H1 (cell line): Measurements from ENCODE around the gene SNX32. TPM values are rescaled to one million over a fixed set of nuclear protein-coding genes. Genes with fewer than 3 reads are reported as not detected.

Experiments
- CTCF ChIA-PET: fragments of 300-600 bp; sonication (Branson Sonifier 250); formaldehyde crosslinking; loops from one replicate; lab custom pipeline; 2021; ENCODE audit not compliant: partially characterized antibody; lab: Charles Lee
- POLR2A ChIA-PET: fragments of 300-600 bp; sonication (Branson Sonifier 250); formaldehyde crosslinking; loops from one replicate; lab custom pipeline; 2021; ENCODE audit warnings: inconsistent platforms; ENCODE audit not compliant: partially characterized antibody; lab: Charles Lee
- DNase-seq, 2 experiments: peaks; one replicate each; pipeline versions ENCODE4 v3.0.0 to v3.0.0-alpha.2; 2010 to 2022; ENCODE audit warnings: low spot score in 2 of 2, low read depth in 1 of 2, mixed read lengths in 1 of 2
- FAIRE-seq: peaks from 2 replicates; lab custom pipeline; 2011; peaks lifted over from hg19 to GRCh38; lab: Jason Lieb, UNC
- H2AFZ ChIP-seq: 2 replicates; pipeline ENCODE4 v1.8.1; 2012; ENCODE audit warnings: low read length, inconsistent platforms
- H2AK5ac ChIP-seq: 2 replicates; pipeline ENCODE4 v1.6.1; 2013; ENCODE audit warnings: low read depth, low read length
- H2BK120ac ChIP-seq: replicated peaks from 2 replicates; pipeline ENCODE3; 2013; ENCODE audit warnings: low read depth, low read length, inconsistent platforms
- H2BK12ac ChIP-seq: 2 replicates; pipeline ENCODE4 v1.6.1; 2013; ENCODE audit warnings: low read depth, low read length
- H2BK15ac ChIP-seq: 2 replicates; pipeline ENCODE4 v1.6.1; 2013; ENCODE audit warnings: low read length
- H2BK20ac ChIP-seq: 2 replicates; pipeline ENCODE4 v1.6.1; 2013; ENCODE audit warnings: low read length
- H2BK5ac ChIP-seq: 2 replicates; pipeline ENCODE4 v1.6.1; 2013; ENCODE audit warnings: low read depth, low read length
- H3K14ac ChIP-seq: 2 replicates; pipeline ENCODE4 v1.6.1; 2013; ENCODE audit warnings: inconsistent platforms; ENCODE audit not compliant: insufficient read length
- H3K18ac ChIP-seq: 2 replicates; pipeline ENCODE4 v1.6.1; 2013; ENCODE audit warnings: low read length; ENCODE audit errors: extremely low read depth
- H3K23ac ChIP-seq: 2 replicates; pipeline ENCODE4 v1.6.1; 2013; ENCODE audit warnings: inconsistent platforms; ENCODE audit not compliant: insufficient read length
- H3K23me2 ChIP-seq: 2 replicates; pipeline ENCODE4 v1.6.1; 2013; ENCODE audit warnings: low read depth, low read length
- H3K27ac ChIP-seq: 2 replicates; pipeline ENCODE4 v1.6.1; 2011; ENCODE audit warnings: low read depth, low read length, inconsistent platforms
- H3K27me3 ChIP-seq, 4 experiments: replicated peaks in 1 of 4; 1 replicate in 1 of 4; 2 replicates in 3 of 4; pipeline versions ENCODE4 v1.6.1 to v1.8.1; 2011 to 2013; ENCODE audit warnings: low read length in 3 of 4, mild to moderate bottlenecking in 3 of 4, inconsistent platforms in 2 of 4, mixed read lengths in 2 of 4, moderate library complexity in 1 of 4; ENCODE audit not compliant: control insufficient read depth in 3 of 4, insufficient read depth in 3 of 4; ENCODE audit errors: extremely low read depth in 1 of 4
- H3K36me3 ChIP-seq, 4 experiments: 2 replicates each; pipeline versions ENCODE4 v1.6.1 to v1.8.1; 2011 to 2013; ENCODE audit warnings: mild to moderate bottlenecking in 4 of 4, low read length in 3 of 4, moderate library complexity in 2 of 4, control low read depth in 1 of 4, inconsistent platforms in 1 of 4; ENCODE audit not compliant: insufficient read depth in 4 of 4, control insufficient read depth in 2 of 4
- H3K4ac ChIP-seq: replicated peaks from 2 replicates; pipeline ENCODE3; 2013; ENCODE audit warnings: low read length, low read depth, mixed read lengths, inconsistent platforms; ENCODE audit not compliant: insufficient read length
- H3K4me1 ChIP-seq, 4 experiments: replicated peaks in 1 of 4; 1 replicate in 1 of 4; 2 replicates in 3 of 4; pipeline versions ENCODE4 v1.6.1 to v1.8.1; 2011 to 2013; ENCODE audit warnings: low read length in 3 of 4, inconsistent platforms in 2 of 4, mixed read lengths in 1 of 4; ENCODE audit not compliant: insufficient read depth in 4 of 4, control insufficient read depth in 3 of 4
- H3K4me2 ChIP-seq, 2 experiments: 2 replicates each; pipeline versions ENCODE4 v1.6.1 to v1.8.1; 2011 to 2013; ENCODE audit warnings: low read depth in 2 of 2, low read length in 2 of 2, control low read depth in 1 of 2, inconsistent platforms in 1 of 2, mild to moderate bottlenecking in 1 of 2; ENCODE audit not compliant: insufficient read depth in 1 of 2
- H3K4me3 ChIP-seq, 4 experiments: fragments of 200-600, 300-600 bp in 1 of 4; sonication (generic), shearing (Covaris generic), sonication (Bioruptor Twin) in 1 of 4; 2 replicates each; pipeline versions ENCODE4 v1.5.1 to v1.8.1; 2011 to 2016; ENCODE audit warnings: low read length in 4 of 4, low read depth in 3 of 4, control low read depth in 2 of 4, inconsistent platforms in 2 of 4, mild to moderate bottlenecking in 2 of 4, mixed read lengths in 1 of 4, moderate library complexity in 1 of 4; ENCODE audit not compliant: insufficient read depth in 2 of 4; ENCODE audit errors: extremely low read depth in 1 of 4
- H3K56ac ChIP-seq: replicated peaks from 2 replicates; pipeline ENCODE3; 2013; ENCODE audit warnings: low read depth, mild to moderate bottlenecking, mixed read lengths, low read length, inconsistent platforms; ENCODE audit not compliant: insufficient read length
- H3K79me1 ChIP-seq: 2 replicates; pipeline ENCODE4 v1.6.1; 2013; ENCODE audit warnings: low read depth, low read length, control low read depth
- H3K79me2 ChIP-seq, 2 experiments: 2 replicates each; pipeline versions ENCODE4 v1.6.1 to v1.8.1; 2012 to 2013; ENCODE audit warnings: low read length in 2 of 2, mild to moderate bottlenecking in 2 of 2, inconsistent platforms in 1 of 2; ENCODE audit not compliant: insufficient read depth in 2 of 2, control insufficient read depth in 1 of 2
- H3K9ac ChIP-seq, 4 experiments: replicated peaks in 1 of 4; 1 replicate in 1 of 4; 2 replicates in 3 of 4; pipeline versions ENCODE4 v1.6.1 to v1.8.1; 2011 to 2013; ENCODE audit warnings: low read depth in 3 of 4, low read length in 3 of 4, control low read depth in 2 of 4, mild to moderate bottlenecking in 2 of 4, moderate library complexity in 2 of 4, inconsistent platforms in 1 of 4; ENCODE audit errors: extremely low read depth in 1 of 4
- H3K9me3 ChIP-seq, 2 experiments: 2 replicates each; pipeline versions ENCODE4 v1.6.1 to v1.8.1; 2012 to 2013; ENCODE audit warnings: mild to moderate bottlenecking in 2 of 2, moderate library complexity in 2 of 2, control low read depth in 1 of 2, inconsistent platforms in 1 of 2, low read depth in 1 of 2, low read length in 1 of 2, mixed read lengths in 1 of 2; ENCODE audit not compliant: insufficient read depth in 2 of 2
- H4K20me1 ChIP-seq, 2 experiments: replicated peaks in 1 of 2; 2 replicates each; pipeline versions ENCODE3 to v1.8.1; 2011 to 2013; ENCODE audit warnings: inconsistent platforms in 2 of 2, low read length in 2 of 2, mild to moderate bottlenecking in 1 of 2; ENCODE audit not compliant: insufficient read depth in 2 of 2, control insufficient read depth in 1 of 2
- H4K5ac ChIP-seq: 2 replicates; pipeline ENCODE4 v1.6.1; 2013; ENCODE audit warnings: low read length, low read depth, mixed read lengths, inconsistent platforms; ENCODE audit not compliant: insufficient read length
- H4K8ac ChIP-seq: 2 replicates; pipeline ENCODE4 v1.8.0; 2013; ENCODE audit warnings: mild to moderate bottlenecking, moderate library complexity, low read length, inconsistent platforms; ENCODE audit not compliant: insufficient read depth; ENCODE audit errors: extremely low read depth
- H4K91ac ChIP-seq: replicated peaks from 2 replicates; pipeline ENCODE3; 2013; ENCODE audit warnings: low read length, mixed read lengths, inconsistent platforms; ENCODE audit not compliant: insufficient read length
- KDM4A ChIP-seq: IDR thresholded peaks from one replicate; pipeline ENCODE4 v1.7.1; 2012; ENCODE audit warnings: low read depth, mild to moderate bottlenecking, moderate library complexity, low read length, inconsistent platforms; ENCODE audit not compliant: severe bottlenecking
- NANOG ChIP-seq: IDR thresholded peaks from 2 replicates; pipeline ENCODE4 v1.6.1; 2011; ENCODE audit warnings: low read length, low read depth, mild to moderate bottlenecking, inconsistent platforms; ENCODE audit not compliant: insufficient read depth, poor library complexity, severe bottlenecking
- RNF2 ChIP-seq: fragments of 200-900, 300-1000 bp; sonication (generic); IDR thresholded peaks from 2 replicates; pipeline ENCODE4 v1.7.1; 2016; ENCODE audit warnings: borderline replicate concordance, low read depth, mild to moderate bottlenecking, antibody characterized with exemption, low read length; ENCODE audit not compliant: poor library complexity, severe bottlenecking; ENCODE audit errors: missing control alignments
- TBP ChIP-seq: IDR thresholded peaks from 2 replicates; pipeline ENCODE4 v1.6.1; 2011; ENCODE audit warnings: low read depth, low read length, improper control_type of control experiment
- WGBS, 2 experiments: shearing (Covaris generic) in 1 of 2; methylation state at CpG; one replicate each; pipeline versions ENCODE4 v1.1.6 to v1.1.7; 2013 to 2015; ENCODE audit warnings: low lambda C conversion rate in 2 of 2, mixed read lengths in 2 of 2, inconsistent platforms in 1 of 2, low coverage in 1 of 2, missing lambda C conversion rate in 1 of 2; ENCODE audit not compliant: insufficient replicate concordance in 2 of 2, insufficient coverage in 1 of 2, insufficient read length in 1 of 2; ENCODE audit errors: extremely low coverage in 1 of 2, missing lambda C conversion rate in 1 of 2; 5-methylcytosine and 5-hydroxymethylcytosine counted together
- polyA plus RNA-seq, 7 experiments: library from polyadenylated mRNA; depleted of rRNA in 3 of 7; stranded (reverse) in 5 of 7; unstranded in 2 of 7; fragments of >200 nt in 5 of 7; fragments of 200-250 nt in 2 of 7; gene quantifications; 1 replicate in 5 of 7; 2 replicates in 1 of 7; 4 replicates in 1 of 7; pipeline versions ENCODE4 v1.2.1 to v1.2.3, GENCODE V29; 2011 to 2013; ENCODE audit warnings: missing spikeins in 2 of 7, mixed read lengths in 2 of 7
- total RNA-seq: library from RNA; stranded (reverse); fragmentation: NEBNext Ultra II Directional; extraction: Animal tissue kit (Norgen Biotek cat#: 25700); gene quantifications from 2 replicates; pipeline ENCODE4 v1.2.1, GENCODE V29; 2021

The SNX32 gene
- total and polyA plus RNA-seq, 2 of the 8 experiments (the other 6 are each of a cell fraction or from before 2014, with no cell fraction given), result 0.76 to 2.2 TPM

DNA sequence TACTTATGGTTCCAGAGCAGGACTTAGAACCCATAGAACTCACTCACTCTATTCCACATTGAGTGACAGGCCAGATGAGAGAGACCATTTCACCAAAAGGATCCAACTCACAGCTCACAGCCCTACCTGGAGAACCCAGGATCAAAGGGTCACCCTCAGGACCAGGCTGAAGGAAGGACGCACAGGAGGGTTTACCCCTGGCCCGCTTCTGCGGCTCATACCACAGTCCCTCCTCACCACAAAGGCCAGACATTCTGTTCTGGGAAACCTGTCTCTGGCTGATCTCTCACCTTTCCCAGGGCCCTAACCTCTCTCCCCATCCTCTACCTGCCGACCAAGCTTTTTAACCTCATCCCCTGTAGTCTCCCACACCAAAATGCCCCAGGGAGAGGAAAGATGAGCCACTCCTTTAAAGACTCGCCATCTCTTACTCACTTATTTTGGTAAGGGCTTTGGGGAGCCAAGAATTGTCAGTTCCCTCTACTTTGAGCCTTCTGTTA lies 61.8 kb downstream of the SNX32 start:
- no peak overlapping the region for H2BK15ac ChIP-seq
- H2AK5ac ChIP-seq, result 0 out of 2 replicates have a peak overlapping the region, but pooled peaks have one; percentile 65
- POLR2A ChIA-PET, result interaction anchor here (1.3 to 1.9 kb wide), 3 partner anchors 22 to 85 kb away, joined by 3 to 5 read pairs (median 4); no protein-coding TSS in a partner anchor
- H3K18ac ChIP-seq, result no peak overlapping the region
- H3K56ac ChIP-seq, result no peak overlapping the region
- DNase-seq, result no peak
- H3K79me2 ChIP-seq, result no peaks in the 10 kb centered on the region
- CTCF ChIA-PET, result interaction anchor here (0.9 to 15.0 kb wide), 5 partner anchors 8 to 89 kb away, joined by 3 to 281 read pairs (median 150); partner anchors contain the start of genes CCDC85B and FIBP
- H4K5ac ChIP-seq, result no peak overlapping the region
- TF ChIP-seq TBP, result no peak
- TF ChIP-seq NANOG, result no peak
- no peak for TF ChIP-seq RNF2
- no peak for TF ChIP-seq KDM4A
- no peak overlapping the region for H3K9ac ChIP-seq
- peaks cover 0 to 4% of the 10 kb centered on the region in 2 experiments for H4K20me1 ChIP-seq
- H2BK20ac ChIP-seq, result no peak overlapping the region
- peaks cover 18% of the 10 kb centered on the region; the same call in 1 of the 2 replicates for H3K23me2 ChIP-seq
- no peak overlapping the region for H3K4me2 ChIP-seq
- 89% methylated on average over 5 of the region's 5 CpGs; no CpG with 5 or more reads in 1 of the 2 experiments for WGBS, 2 experiments
- H4K8ac ChIP-seq, result no peak overlapping the region
- H3K4me1 ChIP-seq, result peaks cover 0 to 18% (median 6%) of the 10 kb centered on the region in 4 experiments; a peak in 6 of 7 replicates
- H2BK12ac ChIP-seq, result no peak overlapping the region
- H3K4me3 ChIP-seq, result no peak overlapping the region
- H3K4ac ChIP-seq, result no peak overlapping the region
- no peak overlapping the region for H2AFZ ChIP-seq
- no peak overlapping the region for H4K91ac ChIP-seq
- no peak overlapping the region for H3K23ac ChIP-seq
- H3K9me3 ChIP-seq, result no peaks in the 10 kb centered on the region
- no peaks in the 10 kb centered on the region; the same call in 1 of the 2 replicates for H3K79me1 ChIP-seq
- H3K14ac ChIP-seq, result no peak overlapping the region
- H3K27me3 ChIP-seq, result peaks cover 11 to 22% (median 18%) of the 10 kb centered on the region in 4 experiments
- no peak for FAIRE-seq
- no peak overlapping the region for H2BK120ac ChIP-seq
- no peak overlapping the region for H3K27ac ChIP-seq
- no peaks in the 10 kb centered on the region for H3K36me3 ChIP-seq
- H2BK5ac ChIP-seq, result no peak overlapping the region
